Hepatic stellate cell (primary cell): ENCODE data around the gene PRDM16.
"Not testable (repeated sequence)": the region's sequence is repeated elsewhere in the genome, so short reads cannot be mapped to it uniquely, and the experiment has no call there.

ENCODE experiments used
- DNase-seq: peaks from one replicate; pipeline ENCODE4 v3.0.0; 2011; ENCODE audit warnings: low spot score

PRDM16 gene

GRCh38 chr1:3163356-3163755, 94.4 kb downstream of the PRDM16 start:
- DNase-seq = no peak

GRCh38 chr1:3164671-3165070, 95.7 kb downstream of the PRDM16 start:
- DNase-seq = no peak

GRCh38 chr1:3165189-3165588, 96.2 kb downstream of the PRDM16 start:
- DNase-seq = not testable (repeated sequence)

- no peak for DNase-seq
These were observed 97.4 kb downstream of the PRDM16 start for GRCh38 chr1:3166206-3166918.

- DNase-seq = no peak
These were observed 98.3 kb downstream of the PRDM16 start for GRCh38 chr1:3167255-3167654.

- no peak for DNase-seq
These were observed 99.7 kb downstream of the PRDM16 start for GRCh38 chr1:3168678-3169077.

- DNase-seq = no peak
These were observed 100.8 kb downstream of the PRDM16 start for GRCh38 chr1:3169665-3170356.

GRCh38 chr1:3170561-3171453, 101.8 kb downstream of the PRDM16 start:
- peak; percentile 94 for DNase-seq

GRCh38 chr1:3171761-3172160, 102.8 kb downstream of the PRDM16 start:
- DNase-seq = no peak

- no peak for DNase-seq
These were observed 103.7 kb downstream of the PRDM16 start for GRCh38 chr1:3172431-3173380.

- DNase-seq = no peak
These were observed 104.5 kb downstream of the PRDM16 start for GRCh38 chr1:3173381-3173980.

- peak; percentile 92 for DNase-seq
These were observed 105.7 kb downstream of the PRDM16 start for GRCh38 chr1:3174487-3175247.

GRCh38 chr1:3175486-3175885, 106.5 kb downstream of the PRDM16 start:
- DNase-seq = no peak

- no peak for DNase-seq
These were observed 107.0 kb downstream of the PRDM16 start for GRCh38 chr1:3176028-3176427.

- no peak for DNase-seq
These were observed 107.8 kb downstream of the PRDM16 start for GRCh38 chr1:3176820-3177219.

GRCh38 chr1:3178279-3178678, 109.3 kb downstream of the PRDM16 start:
- DNase-seq = no peak

GRCh38 chr1:3179471-3179870, 110.5 kb downstream of the PRDM16 start:
- no peak for DNase-seq

- no peak for DNase-seq
These were observed 111.9 kb downstream of the PRDM16 start for GRCh38 chr1:3180915-3181314.

- DNase-seq = no peak
These were observed 113.0 kb downstream of the PRDM16 start for GRCh38 chr1:3181956-3182355.

GRCh38 chr1:3183411-3183810, 114.4 kb downstream of the PRDM16 start:
- DNase-seq = no peak
